ENCODE measurements around the gene MUC4. TPM values are rescaled to one million over a fixed set of nuclear protein-coding genes. Genes with fewer than 3 reads are reported as not detected.

MUC4 gene
- total RNA-seq, 2 experiments from 2014 or later = 0.06 TPM; not detected in 1

GRCh38 chr3:195697582-195698324, 114.0 kb downstream of the MUC4 start:
- ATAC-seq (ENCODE audit: low read depth) (no peak), DNase-seq (no peak)
- Mint-ChIP-seq H3K36me3 (peaks cover 30% of the 10 kb centered on the region), H3K4me1 (peaks cover 1% of the 10 kb centered on the region), H3K27ac (no peak overlapping the region), H3K9me3 (no peaks in the 10 kb centered on the region), H3K4me3 (no peak overlapping the region), H3K27me3 (no peaks in the 10 kb centered on the region)
- POLR2A ChIA-PET = no interaction called here

Small RNAs within 50 kb of the gene (microRNA-seq; reads per million reads assigned to microRNA genes)
- gene MIR570 = not detected

Other genes with a start within 250 kb of the MUC4 start
- gene APOD, start 228.0 kb downstream of the MUC4 start, total RNA-seq = not detected
- gene MUC20, start 91.0 kb downstream of the MUC4 start, total RNA-seq = 1 to 10 TPM; 3.0 to 3.1 TPM
- gene TNK2, start 96.6 kb upstream of the MUC4 start, total RNA-seq = 100 to 1,000 TPM; 136 to 166 TPM

Measured in activated naive CD8-positive, alpha-beta T cell treated with anti-CD3 and anti-CD28 coated beads, Interleukin-2, amount 10 ng/mL, durations not matched to agents 7 days and 5 days (primary cell).